HCT116 (cell line): ENCODE measurements around the gene CDH23.

Experiments
- EZH2 ChIP-seq: fragments of 200-600 bp; sonication (generic); IDR thresholded peaks from 2 replicates; pipeline ENCODE4 v1.6.1; 2017; ENCODE audit warnings: antibody characterized with exemption, mixed run types
- EZH2phosphoT487 ChIP-seq: fragments of 200-600 bp; IDR thresholded peaks from 2 replicates; pipeline ENCODE4 v1.6.1; 2018; ENCODE audit warnings: antibody characterized with exemption, borderline replicate concordance
- POLR2A ChIP-seq: IDR thresholded peaks from 2 replicates; pipeline ENCODE4 v1.7.0; 2011; ENCODE audit warnings: borderline replicate concordance; ENCODE audit not compliant: insufficient read depth, insufficient read length; ENCODE audit errors: extremely low read depth
- TCF7L2 ChIP-seq: IDR thresholded peaks from 2 replicates; pipeline ENCODE4 v1.7.0; 2011; ENCODE audit warnings: borderline replicate concordance, inconsistent platforms; ENCODE audit not compliant: insufficient read depth, insufficient read length; ENCODE audit errors: extremely low read depth
- YY1 ChIP-seq: IDR thresholded peaks from 2 replicates; pipeline ENCODE4 v1.6.1; 2011; ENCODE audit warnings: low read length, low read depth, moderate library complexity, mild to moderate bottlenecking; ENCODE audit not compliant: insufficient replicate concordance; ENCODE audit errors: extremely low read depth
- ZNF274 ChIP-seq: fragments of 200-500 bp; sonication (Bioruptor generic); IDR thresholded peaks from 2 replicates; pipeline ENCODE4 v1.6.1; 2014; ENCODE audit warnings: mild to moderate bottlenecking, low read depth, low read length, inconsistent platforms
- TF ChIP-seq, protein P1 (sequence below), 3 experiments: fragments of 200-600 bp in 1 of 3; sonication (generic) in 1 of 3; IDR thresholded peaks in 2 of 3; conservative IDR thresholded peaks in 1 of 3; 2 replicates each; pipeline ENCODE4 v1.5.1; 2012 to 2017; ENCODE audit warnings: low read depth in 2 of 3, low read length in 2 of 3, antibody characterized with exemption in 1 of 3, borderline replicate concordance in 1 of 3, control low read depth in 1 of 3, mild to moderate bottlenecking in 1 of 3, mixed read lengths in 1 of 3, mixed run types in 1 of 3, moderate library complexity in 1 of 3; ENCODE audit not compliant: insufficient read depth in 1 of 3
- TF ChIP-seq, protein P2 (sequence below): IDR thresholded peaks from 2 replicates; pipeline ENCODE4 v1.6.1; 2012; ENCODE audit warnings: low read depth
- TF ChIP-seq, protein P3 (sequence below): IDR thresholded peaks from 2 replicates; pipeline ENCODE4 v1.6.1; 2012
- TF ChIP-seq, protein P4 (sequence below): IDR thresholded peaks from 2 replicates; pipeline ENCODE4 v1.6.1; 2012

DNA sequence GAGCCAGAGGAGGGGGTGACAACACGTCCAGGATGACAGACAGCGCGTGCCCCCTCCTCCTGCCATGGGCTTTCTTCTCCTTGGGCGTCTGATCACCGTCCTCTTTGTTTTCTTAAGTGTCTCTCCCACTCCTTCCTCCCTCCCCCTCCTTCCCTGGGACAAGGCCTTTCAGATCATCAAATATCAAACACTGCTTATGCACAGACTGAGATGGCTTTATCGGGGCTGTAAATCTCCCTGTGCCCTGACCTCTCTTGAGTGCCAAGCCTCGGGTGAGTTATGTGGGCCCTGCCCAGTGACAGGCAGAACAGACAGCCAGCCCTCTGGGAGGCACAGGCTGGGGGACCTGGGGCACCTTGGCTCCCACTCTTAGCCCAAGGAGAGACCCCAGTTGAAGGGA is 206.4 kb downstream of the CDH23 start:
- TF ChIP-seq, protein P1, sequence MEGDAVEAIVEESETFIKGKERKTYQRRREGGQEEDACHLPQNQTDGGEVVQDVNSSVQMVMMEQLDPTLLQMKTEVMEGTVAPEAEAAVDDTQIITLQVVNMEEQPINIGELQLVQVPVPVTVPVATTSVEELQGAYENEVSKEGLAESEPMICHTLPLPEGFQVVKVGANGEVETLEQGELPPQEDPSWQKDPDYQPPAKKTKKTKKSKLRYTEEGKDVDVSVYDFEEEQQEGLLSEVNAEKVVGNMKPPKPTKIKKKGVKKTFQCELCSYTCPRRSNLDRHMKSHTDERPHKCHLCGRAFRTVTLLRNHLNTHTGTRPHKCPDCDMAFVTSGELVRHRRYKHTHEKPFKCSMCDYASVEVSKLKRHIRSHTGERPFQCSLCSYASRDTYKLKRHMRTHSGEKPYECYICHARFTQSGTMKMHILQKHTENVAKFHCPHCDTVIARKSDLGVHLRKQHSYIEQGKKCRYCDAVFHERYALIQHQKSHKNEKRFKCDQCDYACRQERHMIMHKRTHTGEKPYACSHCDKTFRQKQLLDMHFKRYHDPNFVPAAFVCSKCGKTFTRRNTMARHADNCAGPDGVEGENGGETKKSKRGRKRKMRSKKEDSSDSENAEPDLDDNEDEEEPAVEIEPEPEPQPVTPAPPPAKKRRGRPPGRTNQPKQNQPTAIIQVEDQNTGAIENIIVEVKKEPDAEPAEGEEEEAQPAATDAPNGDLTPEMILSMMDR (IDR thresholded peaks at IDR 0.05 in 2 of 3, conservative IDR thresholded peaks at IDR 0.05 in 1 of 3; ENCODE audit: borderline replicate concordance in 1 of 3, insufficient read depth in 1 of 3, low read depth in 2 of 3, low read length in 2 of 3): no peak
- TF ChIP-seq, protein P2, sequence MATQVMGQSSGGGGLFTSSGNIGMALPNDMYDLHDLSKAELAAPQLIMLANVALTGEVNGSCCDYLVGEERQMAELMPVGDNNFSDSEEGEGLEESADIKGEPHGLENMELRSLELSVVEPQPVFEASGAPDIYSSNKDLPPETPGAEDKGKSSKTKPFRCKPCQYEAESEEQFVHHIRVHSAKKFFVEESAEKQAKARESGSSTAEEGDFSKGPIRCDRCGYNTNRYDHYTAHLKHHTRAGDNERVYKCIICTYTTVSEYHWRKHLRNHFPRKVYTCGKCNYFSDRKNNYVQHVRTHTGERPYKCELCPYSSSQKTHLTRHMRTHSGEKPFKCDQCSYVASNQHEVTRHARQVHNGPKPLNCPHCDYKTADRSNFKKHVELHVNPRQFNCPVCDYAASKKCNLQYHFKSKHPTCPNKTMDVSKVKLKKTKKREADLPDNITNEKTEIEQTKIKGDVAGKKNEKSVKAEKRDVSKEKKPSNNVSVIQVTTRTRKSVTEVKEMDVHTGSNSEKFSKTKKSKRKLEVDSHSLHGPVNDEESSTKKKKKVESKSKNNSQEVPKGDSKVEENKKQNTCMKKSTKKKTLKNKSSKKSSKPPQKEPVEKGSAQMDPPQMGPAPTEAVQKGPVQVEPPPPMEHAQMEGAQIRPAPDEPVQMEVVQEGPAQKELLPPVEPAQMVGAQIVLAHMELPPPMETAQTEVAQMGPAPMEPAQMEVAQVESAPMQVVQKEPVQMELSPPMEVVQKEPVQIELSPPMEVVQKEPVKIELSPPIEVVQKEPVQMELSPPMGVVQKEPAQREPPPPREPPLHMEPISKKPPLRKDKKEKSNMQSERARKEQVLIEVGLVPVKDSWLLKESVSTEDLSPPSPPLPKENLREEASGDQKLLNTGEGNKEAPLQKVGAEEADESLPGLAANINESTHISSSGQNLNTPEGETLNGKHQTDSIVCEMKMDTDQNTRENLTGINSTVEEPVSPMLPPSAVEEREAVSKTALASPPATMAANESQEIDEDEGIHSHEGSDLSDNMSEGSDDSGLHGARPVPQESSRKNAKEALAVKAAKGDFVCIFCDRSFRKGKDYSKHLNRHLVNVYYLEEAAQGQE: no peak
- TF ChIP-seq, protein P3, sequence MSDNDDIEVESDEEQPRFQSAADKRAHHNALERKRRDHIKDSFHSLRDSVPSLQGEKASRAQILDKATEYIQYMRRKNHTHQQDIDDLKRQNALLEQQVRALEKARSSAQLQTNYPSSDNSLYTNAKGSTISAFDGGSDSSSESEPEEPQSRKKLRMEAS: no peak
- TF ChIP-seq YY1: no peak
- no peak for TF ChIP-seq POLR2A
- TF ChIP-seq ZNF274: no peak
- no peak for TF ChIP-seq EZH2
- TF ChIP-seq TCF7L2: no peak
- TF ChIP-seq, protein P4, sequence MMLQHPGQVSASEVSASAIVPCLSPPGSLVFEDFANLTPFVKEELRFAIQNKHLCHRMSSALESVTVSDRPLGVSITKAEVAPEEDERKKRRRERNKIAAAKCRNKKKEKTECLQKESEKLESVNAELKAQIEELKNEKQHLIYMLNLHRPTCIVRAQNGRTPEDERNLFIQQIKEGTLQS: no peak
- no peak for TF ChIP-seq EZH2phosphoT487
